K562 (cell line): ENCODE data around the gene SCUBE1. TPM values are rescaled to one million over a fixed set of nuclear protein-coding genes. Genes with fewer than 3 reads are reported as not detected.
A peak's percentile ranks its signal among the peaks of the same experiment; 100 is the strongest.

Source experiments
- BDP1 ChIP-seq: IDR thresholded peaks from 3 replicates; pipeline ENCODE4 v1.6.1; 2011; ENCODE audit not compliant: insufficient read length, insufficient read depth
- ELK3 ChIP-seq: fragments of 450-650 bp; formaldehyde crosslinking; IDR thresholded peaks from 2 replicates; pipeline ENCODE4 v1.4.0; 2020; ENCODE audit warnings: mild to moderate bottlenecking
- FOS ChIP-seq: IDR thresholded peaks from 3 replicates; pipeline ENCODE4 v1.6.1; 2011; ENCODE audit not compliant: insufficient read length; ENCODE audit errors: extremely low read depth
- GTF2B ChIP-seq: IDR thresholded peaks from 2 replicates; pipeline ENCODE4 v1.6.1; 2011; ENCODE audit not compliant: insufficient read length; ENCODE audit errors: extremely low read depth
- LCOR ChIP-seq: sonication (generic); formaldehyde crosslinking; IDR thresholded peaks from 2 replicates; pipeline ENCODE4 v1.8.0; 2022; ENCODE audit warnings: mild to moderate bottlenecking, missing genetic modification reagents
- MIER1 ChIP-seq: fragments of 450-650 bp; IDR thresholded peaks from 2 replicates; pipeline ENCODE4 v1.6.1; 2016; ENCODE audit warnings: antibody characterized with exemption, mild to moderate bottlenecking, low read depth
- MYC ChIP-seq, 2 experiments: fragments of 250-450 bp in 1 of 2; sonication (Bioruptor Pico) in 1 of 2; IDR thresholded peaks; 2 replicates each; pipeline versions ENCODE4 v1.5.1 to v1.6.1; 2012 to 2021; ENCODE audit warnings: low read depth in 2 of 2, borderline replicate concordance in 1 of 2, improper control_type of control experiment in 1 of 2, low read length in 1 of 2, mild to moderate bottlenecking in 1 of 2, moderate library complexity in 1 of 2
- NFYB ChIP-seq: IDR thresholded peaks from 2 replicates; pipeline ENCODE4 v1.6.1; 2011; ENCODE audit warnings: mild to moderate bottlenecking, moderate library complexity; ENCODE audit not compliant: insufficient read length; ENCODE audit errors: extremely low read depth
- PKNOX1 ChIP-seq: fragments of 450-650 bp; IDR thresholded peaks from 2 replicates; pipeline ENCODE4 v1.6.1; 2016
- RHOXF2B ChIP-seq: fragments of 250-450 bp; sonication (Bioruptor Pico); conservative IDR thresholded peaks from 2 replicates; pipeline ENCODE4 v1.5.1; 2021
- SIRT6 ChIP-seq: IDR thresholded peaks from one replicate; pipeline ENCODE4 v1.6.1; 2012; ENCODE audit warnings: low read depth, mild to moderate bottlenecking, control low read depth, inconsistent platforms, low read length, moderate library complexity
- SMARCC2 ChIP-seq: fragments of 450-650 bp; IDR thresholded peaks from 2 replicates; pipeline ENCODE4 v1.6.1; 2017; ENCODE audit warnings: antibody characterized with exemption, moderate library complexity, mild to moderate bottlenecking, low read depth
- STAT5B ChIP-seq: fragments of 250-450 bp; sonication (Bioruptor Pico); IDR thresholded peaks from 2 replicates; pipeline ENCODE4 v1.8.0; 2021; ENCODE audit warnings: mild to moderate bottlenecking, inconsistent platforms
- TAF15 ChIP-seq: fragments of 200-400 bp; formaldehyde crosslinking; IDR thresholded peaks from 2 replicates; pipeline ENCODE4 v1.6.1; 2017; ENCODE audit warnings: mild to moderate bottlenecking, low read depth, low read length, moderate library complexity
- ZBTB26 ChIP-seq: fragments of 450-650 bp; formaldehyde crosslinking; IDR thresholded peaks from 2 replicates; pipeline ENCODE4 v1.4.0; 2022; ENCODE audit warnings: missing genetic modification characterization
- ZC3H8 ChIP-seq: fragments of 450-650 bp; IDR thresholded peaks from 2 replicates; pipeline ENCODE4 v1.6.1; 2017
- ZNF197 ChIP-seq: fragments of 200-800 bp; sonication (Bioruptor generic); IDR thresholded peaks from 2 replicates; pipeline ENCODE4 v1.6.1; 2016; ENCODE audit warnings: low read depth, missing genetic modification characterization, missing compliant biosample characterization
- ZNF263 ChIP-seq: sonication (generic); formaldehyde crosslinking; IDR thresholded peaks from 2 replicates; pipeline ENCODE4 v1.8.0; 2022; ENCODE audit warnings: mild to moderate bottlenecking, missing genetic modification reagents, borderline replicate concordance
- ZNF436 ChIP-seq: fragments of 250-450, 450-650 bp; sonication (Bioruptor Pico); formaldehyde crosslinking; IDR thresholded peaks from 2 replicates; pipeline ENCODE4 v1.7.0; 2020; ENCODE audit warnings: mild to moderate bottlenecking
- ZNF592 ChIP-seq: fragments of 450-650 bp; IDR thresholded peaks from 2 replicates; pipeline ENCODE4 v1.6.1; 2017; ENCODE audit warnings: antibody characterized with exemption, mild to moderate bottlenecking
- polyA plus RNA-seq, 8 experiments: library from polyadenylated mRNA; depleted of rRNA in 4 of 8; stranded (reverse) in 5 of 8; unstranded in 3 of 8; fragments of >200 nt; fragmentation: Nextera tagmentation in 2 of 8; fragmentation: Illumina TruSeq in 1 of 8; extraction: Ambion mirVana in 2 of 8; extraction: Trizol in 1 of 8; gene quantifications; 2 replicates each; pipeline versions ENCODE4 v1.2.1 to v1.2.3, GENCODE V29; 2011 to 2014; ENCODE audit warnings: inconsistent platforms in 1 of 8, missing spikeins in 1 of 8
- total RNA-seq, 7 experiments: library from RNA; depleted of rRNA in 6 of 7; stranded (reverse); fragments of >200 nt in 6 of 7; fragmentation: Illumina TruSeq in 2 of 7; extraction: Trizol in 2 of 7; gene quantifications; 2 replicates each; pipeline versions ENCODE4 v1.2.1 to v1.2.3, GENCODE V29; 2011 to 2021; ENCODE audit warnings: low replicate concordance in 1 of 7

The SCUBE1 gene
- total and polyA plus RNA-seq, 9 of the 15 experiments (the other 6 are each of a cell fraction or from before 2014, with no cell fraction given): 0.03 to 0.47 (median 0.29) TPM; not detected in 6

- TF ChIP-seq ZNF592: no peak
- no peak for TF ChIP-seq ZBTB26 (CRISPR knock-in tag)
- TF ChIP-seq ZNF263 (CRISPR knock-in tag): no peak
- TF ChIP-seq SIRT6: no peak
- TF ChIP-seq BDP1: no peak
- no peak for TF ChIP-seq GTF2B
- TF ChIP-seq LCOR (CRISPR knock-in tag): no peak
- no peak for TF ChIP-seq ZNF197 (CRISPR knock-in tag)
- TF ChIP-seq ZC3H8: no peak
- TF ChIP-seq TAF15: no peak
- TF ChIP-seq PKNOX1: peak; percentile 65
- no peak for TF ChIP-seq SMARCC2
- no peak for TF ChIP-seq RHOXF2B
- peak; percentile 28; the same call in 1 of the 2 replicates for TF ChIP-seq MYC (IDR thresholded peaks at IDR 0.05; ENCODE audit: low read depth, low read length)
- TF ChIP-seq MYC (CRISPR knock-in tag; IDR thresholded peaks at IDR 0.05; ENCODE audit: borderline replicate concordance, low read depth): no peak
- no peak for TF ChIP-seq MIER1
- no peak for TF ChIP-seq ZNF436 (CRISPR knock-in tag)
- no peak for TF ChIP-seq STAT5B (CRISPR knock-in tag)
- TF ChIP-seq ELK3 (CRISPR knock-in tag): no peak
- TF ChIP-seq FOS: no peak
- TF ChIP-seq NFYB: no peak
Measured at GRCh38 chr22:43275545-43276317, 67.4 kb downstream of the SCUBE1 start (continued).
